Measurements from ENCODE around the gene ZC2HC1C. TPM values are rescaled to one million over a fixed set of nuclear protein-coding genes. Genes with fewer than 3 reads are reported as not detected.

The ZC2HC1C gene
- total RNA-seq, 1 experiment from 2014 or later = 1.4 TPM

GRCh38 chr14:75044752-75045151 is 24.7 kb upstream of the ZC2HC1C start:
- peaks cover 0 to 19% (median 15%) of the 10 kb centered on the region in 3 experiments; a peak in 6 of 7 replicates for H3K36me3 Mint-ChIP-seq (ENCODE audit: insufficient read depth in 1 of 3, low read depth in 3 of 3)
- Histone ChIP-seq H3K56ac (ENCODE audit: insufficient read length, low read depth, low read length) (no peak overlapping the region), H4K91ac (ENCODE audit: insufficient read length, low read depth, low read length) (no peak overlapping the region), H3K9ac (ENCODE audit: extremely low read depth, insufficient read length, low read length) (no peak overlapping the region), H2BK20ac (ENCODE audit: low read depth, low read length, poor library complexity, severe bottlenecking) (no peak overlapping the region), H3K4me2 (ENCODE audit: insufficient read depth, insufficient read length, low read length) (no peak overlapping the region), H4K5ac (ENCODE audit: insufficient read length, low read depth, low read length) (no peak overlapping the region), H3K79me1 (ENCODE audit: insufficient read depth, low read depth, low read length, poor library complexity, severe bottlenecking) (peaks cover 3% of the 10 kb centered on the region), H3K27me3 (ENCODE audit: insufficient read depth, low read length) (no peaks in the 10 kb centered on the region), H3K14ac (ENCODE audit: insufficient read depth, low read length) (no peak overlapping the region), H3K23ac (ENCODE audit: insufficient read length, low read depth, low read length) (no peak overlapping the region), H3K18ac (ENCODE audit: insufficient read length, low read depth, low read length) (no peak overlapping the region), H3K27ac (ENCODE audit: insufficient read length, low read depth, low read length) (no peak overlapping the region), H3K23me2 (ENCODE audit: insufficient read length, low read depth, low read length, poor library complexity, severe bottlenecking) (no peaks in the 10 kb centered on the region), H3K4me1 (ENCODE audit: insufficient read depth, low read length) (0 out of 2 replicates have a peak, but pooled peaks cover 2% of the 10 kb centered on the region), H2AK5ac (ENCODE audit: insufficient read length, low read length) (no peak overlapping the region), H2BK12ac (ENCODE audit: insufficient read length, low read depth, low read length) (no peak overlapping the region), H4K20me1 (ENCODE audit: control insufficient read depth, insufficient read depth, insufficient read length) (no peaks in the 10 kb centered on the region), H3K9me3 (ENCODE audit: control insufficient read depth, low read depth, low read length) (no peaks in the 10 kb centered on the region), H4K8ac (replicated peaks; ENCODE audit: insufficient read length, low read depth, low read length) (no peak overlapping the region), H2BK5ac (ENCODE audit: insufficient read length, low read length) (no peak overlapping the region), H2BK15ac (ENCODE audit: low read depth, low read length) (no peak overlapping the region), H3K4ac (ENCODE audit: low read depth, low read length) (no peak overlapping the region), H3T11ph (ENCODE audit: low read length) (no peak overlapping the region), H2BK120ac (ENCODE audit: low read depth, low read length, poor library complexity, severe bottlenecking) (no peak overlapping the region), H3K79me2 (ENCODE audit: insufficient read depth, low read length) (no peaks in the 10 kb centered on the region), H2AFZ (ENCODE audit: low read length) (no peak overlapping the region)
- no peak for TF ChIP-seq CTCF (conservative IDR thresholded peaks at IDR 0.05)
- no peak overlapping the region for H3K4me3 Mint-ChIP-seq
- WGBS (ENCODE audit: extremely low coverage, insufficient read length, low lambda C conversion rate) = no CpG with 5 or more reads among the region's 8 CpGs
- DNase-seq = no peak
- H3K9me3 Mint-ChIP-seq = no peaks in the 10 kb centered on the region; a peak in 1 of 5 replicates
- H3K27me3 Mint-ChIP-seq (ENCODE audit: low read depth) = no peaks in the 10 kb centered on the region
- H3K4me1 Mint-ChIP-seq = no peaks in the 10 kb centered on the region
- no peak overlapping the region for H3K27ac Mint-ChIP-seq
